ENCODE results near the gene ITGB2.

Gene ITGB2

DNA sequence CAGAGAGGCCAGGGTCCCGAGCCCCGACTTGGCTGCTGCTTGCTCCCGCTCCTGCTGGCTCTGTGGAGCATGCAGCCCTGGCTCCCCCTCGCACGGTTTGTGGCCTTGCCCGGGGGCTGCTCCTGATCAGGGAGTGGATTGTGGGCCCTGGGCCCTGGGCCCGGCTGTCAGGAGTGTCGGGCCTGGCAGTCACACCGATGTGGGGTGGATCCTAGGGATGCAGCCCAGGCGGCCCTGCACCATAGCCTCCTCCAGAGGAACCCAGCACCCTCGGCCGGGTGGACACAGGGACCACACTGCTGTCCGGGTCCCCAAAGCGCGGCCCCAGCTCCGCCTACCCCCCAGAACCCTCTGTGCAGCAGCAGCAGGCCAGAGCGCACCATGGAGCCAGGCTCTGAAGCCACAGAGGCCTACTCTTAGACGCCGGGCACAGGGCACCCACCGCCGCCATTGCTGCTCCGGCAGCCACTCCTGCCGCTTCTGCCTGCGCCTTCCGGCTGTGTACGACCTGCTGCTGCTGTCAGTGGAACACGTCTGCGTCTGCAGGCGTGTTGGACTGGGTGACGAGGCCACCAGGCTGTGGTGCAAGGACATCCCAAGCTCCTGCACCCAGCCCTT, 28.6 kb upstream of the ITGB2 start:
- no peak for TF ChIP-seq CTCF (IDR thresholded peaks at IDR 0.05; ENCODE audit: insufficient read depth, low read depth, low read length, missing control alignments)
- no peak for DNase-seq (ENCODE audit: low read depth)
- H3K4me3 ChIP-seq (ENCODE audit: low read depth, low read length) = no peak overlapping the region

- DNase-seq (ENCODE audit: low read depth) = no peak
- H3K4me3 ChIP-seq (ENCODE audit: low read depth, low read length) = no peak overlapping the region
- no peak for TF ChIP-seq CTCF (IDR thresholded peaks at IDR 0.05; ENCODE audit: insufficient read depth, low read depth, low read length, missing control alignments)
These were observed 27.9 kb upstream of the ITGB2 start for GRCh38 chr21:44948426-44949120.

- TF ChIP-seq CTCF (IDR thresholded peaks at IDR 0.05; ENCODE audit: insufficient read depth, low read depth, low read length, missing control alignments) = no peak
- DNase-seq (ENCODE audit: low read depth) = no peak
- no peak overlapping the region for H3K4me3 ChIP-seq (ENCODE audit: low read depth, low read length)
These were observed 27.2 kb upstream of the ITGB2 start for GRCh38 chr21:44947930-44948331.

GRCh38 chr21:44947111-44947929, 26.6 kb upstream of the ITGB2 start:
- no peak overlapping the region for H3K4me3 ChIP-seq (ENCODE audit: low read depth, low read length)
- no peak for DNase-seq (ENCODE audit: low read depth)
- no peak for TF ChIP-seq CTCF (IDR thresholded peaks at IDR 0.05; ENCODE audit: insufficient read depth, low read depth, low read length, missing control alignments)

DNA sequence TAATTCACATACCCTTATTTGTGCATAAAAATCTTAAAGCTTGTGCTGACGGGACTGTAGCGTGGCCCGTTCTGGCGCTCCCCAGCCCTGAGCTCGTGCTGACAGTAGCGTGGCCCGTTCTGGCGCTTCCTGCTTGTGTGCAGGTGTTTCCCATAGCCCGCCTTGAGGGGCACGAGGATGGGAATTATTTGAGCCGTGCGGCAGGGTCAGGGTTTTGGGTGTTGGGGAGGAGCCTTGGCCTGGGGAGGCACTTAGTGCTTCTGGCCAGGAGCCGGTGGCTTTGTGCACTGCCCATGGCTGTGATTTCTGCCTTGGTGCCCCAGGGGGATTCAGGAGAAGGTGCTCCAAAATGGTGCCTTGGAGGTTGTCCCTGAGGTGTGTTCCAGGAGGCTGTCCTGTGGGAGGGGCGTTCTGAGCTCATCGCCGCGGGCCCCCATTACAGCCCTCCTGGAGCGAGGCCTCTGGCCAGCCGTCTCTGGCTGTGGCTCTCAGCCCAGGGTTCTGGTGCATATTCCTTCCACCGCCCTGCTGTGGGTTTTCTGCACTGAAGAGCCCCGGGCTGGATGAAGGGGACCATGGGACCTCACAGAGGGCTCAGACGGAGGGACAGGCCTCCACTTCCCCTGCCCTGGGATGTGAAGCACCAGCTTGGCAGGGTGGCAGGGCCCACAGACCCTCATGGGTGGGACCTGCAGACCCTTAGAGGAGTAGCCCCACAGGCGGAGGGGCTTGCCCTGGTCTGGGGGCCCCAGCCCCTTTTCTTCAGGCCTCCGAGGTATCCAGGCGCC, 25.7 kb upstream of the ITGB2 start:
- TF ChIP-seq CTCF (IDR thresholded peaks at IDR 0.05; ENCODE audit: insufficient read depth, low read depth, low read length, missing control alignments) = no peak
- no peak for DNase-seq (ENCODE audit: low read depth)
- H3K4me3 ChIP-seq (ENCODE audit: low read depth, low read length) = no peak overlapping the region

GRCh38 chr21:44944596-44944995, 23.9 kb upstream of the ITGB2 start:
- TF ChIP-seq CTCF (IDR thresholded peaks at IDR 0.05; ENCODE audit: insufficient read depth, low read depth, low read length, missing control alignments) = no peak
- DNase-seq (ENCODE audit: low read depth) = no peak
- H3K4me3 ChIP-seq (ENCODE audit: low read depth, low read length) = no peak overlapping the region
